ENCODE results near the gene ECD.

ECD gene

GRCh38 chr10:73167783-73168464, at the start of gene ECD, which contains the start of gene FAM149B1:
Gene ECD, minus strand, starts transcription at chr10:73168008. Its CDS starts 4,071 bp downstream, at chr10:73163937.
Gene FAM149B1, plus strand, starts transcription at chr10:73168119. Its CDS starts 221 bp downstream, at chr10:73168340.
- DNase-seq (ENCODE audit: low read depth in 1 of 2, low spot score in 1 of 2), result peak; percentile 91 to 93

DNA sequence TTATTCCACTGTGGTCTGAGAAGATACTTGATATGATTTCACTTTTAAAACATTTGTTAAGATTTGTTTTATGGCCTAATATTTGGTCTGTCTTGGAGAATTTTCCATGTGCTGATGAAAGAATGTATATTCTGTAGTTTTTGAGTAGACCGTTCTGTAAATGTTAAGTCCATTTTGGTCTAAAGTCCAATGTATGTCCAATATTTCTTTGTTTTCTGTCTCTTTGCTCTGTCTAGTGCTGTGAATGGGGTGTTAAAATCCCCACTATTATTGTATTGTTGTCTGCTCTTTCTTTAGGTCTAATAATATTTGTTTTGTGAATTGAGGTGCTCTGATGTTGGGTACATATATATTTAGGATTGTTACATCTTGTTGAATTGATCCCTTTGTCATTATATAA, 47.9 kb upstream of the ECD start:
- no peak for DNase-seq (ENCODE audit: low read depth in 1 of 2, low spot score in 1 of 2)

GRCh38 chr10:73211106-73211811, 43.5 kb upstream of the ECD start:
- no peak for DNase-seq (ENCODE audit: low read depth in 1 of 2, low spot score in 1 of 2)

GRCh38 chr10:73210395-73211105, 42.7 kb upstream of the ECD start:
- DNase-seq (ENCODE audit: low read depth in 1 of 2, low spot score in 1 of 2), result no peak

GRCh38 chr10:73209705-73210104, 41.9 kb upstream of the ECD start:
- DNase-seq (ENCODE audit: low read depth in 1 of 2, low spot score in 1 of 2), result no peak

GRCh38 chr10:73207883-73208282, 40.1 kb upstream of the ECD start:
- no peak for DNase-seq (ENCODE audit: low read depth in 1 of 2, low spot score in 1 of 2)

GRCh38 chr10:73206385-73206784, 38.6 kb upstream of the ECD start:
- no peak for DNase-seq (ENCODE audit: low read depth in 1 of 2, low spot score in 1 of 2)

DNA sequence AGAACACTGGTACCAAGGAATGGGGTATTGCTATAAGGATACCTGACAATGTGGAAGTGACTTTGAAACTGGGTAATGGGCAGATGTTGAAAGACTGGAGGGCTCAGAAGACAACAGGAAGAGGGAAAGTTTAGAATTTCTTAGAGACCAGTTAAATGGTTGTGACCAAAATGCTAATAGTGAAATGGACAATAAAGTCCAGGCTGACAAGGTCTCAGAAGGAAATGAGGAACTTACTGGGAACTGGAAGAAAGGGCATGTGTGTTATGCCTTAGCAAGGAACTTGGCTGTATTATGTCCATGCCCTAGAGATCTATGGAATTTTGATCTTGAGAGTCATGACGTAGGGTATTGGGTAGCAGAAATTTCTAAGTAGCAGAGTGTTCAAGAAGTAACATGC, 38.1 kb upstream of the ECD start:
- DNase-seq (ENCODE audit: low read depth in 1 of 2, low spot score in 1 of 2), result no peak

DNA sequence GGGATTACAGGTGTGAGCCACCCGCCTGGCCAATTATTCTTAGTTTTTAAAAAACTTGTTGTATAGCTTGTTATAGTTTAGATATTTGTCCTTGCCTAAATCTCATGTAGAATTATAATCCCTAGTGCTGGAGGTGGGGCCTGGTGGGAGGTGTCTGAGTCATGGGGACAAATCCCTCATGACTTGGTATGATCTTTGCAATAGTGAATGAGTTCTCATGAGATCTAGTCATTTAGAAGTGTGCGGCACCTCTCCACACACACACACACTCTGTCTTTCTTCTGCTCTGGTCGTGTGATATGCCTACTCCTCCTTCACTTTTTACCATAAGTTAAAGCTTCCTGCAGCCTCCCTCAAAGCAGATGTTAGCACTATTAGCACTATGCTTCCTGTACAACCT, 37.3 kb upstream of the ECD start:
- DNase-seq (ENCODE audit: low read depth in 1 of 2, low spot score in 1 of 2), result no peak

- no peak for DNase-seq (ENCODE audit: low read depth in 1 of 2, low spot score in 1 of 2)
Measured at GRCh38 chr10:73190188-73190587, 22.4 kb upstream of the ECD start.

DNA sequence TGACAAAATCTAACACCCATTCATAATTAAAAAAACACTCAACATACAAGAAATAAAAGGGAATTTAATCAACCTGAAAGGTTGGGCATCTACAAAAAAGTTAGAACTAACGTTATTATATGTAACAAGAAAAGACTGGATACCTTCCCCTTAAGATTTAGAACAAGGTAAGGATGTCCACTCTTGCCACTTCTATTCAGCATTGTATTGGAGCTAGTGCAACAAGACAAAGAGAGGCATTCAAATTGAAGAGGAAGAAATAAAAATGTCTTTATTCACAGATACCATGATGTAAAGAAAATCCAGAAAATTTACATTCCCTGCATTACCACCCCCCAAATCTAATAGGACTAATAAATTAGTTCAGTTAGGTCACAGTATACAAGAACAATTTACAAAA, 18.5 kb upstream of the ECD start:
- no peak for DNase-seq (ENCODE audit: low read depth in 1 of 2, low spot score in 1 of 2)

- no peak for DNase-seq (ENCODE audit: low read depth in 1 of 2, low spot score in 1 of 2)
Measured at GRCh38 chr10:73183667-73184281, 16.0 kb upstream of the ECD start.

DNA sequence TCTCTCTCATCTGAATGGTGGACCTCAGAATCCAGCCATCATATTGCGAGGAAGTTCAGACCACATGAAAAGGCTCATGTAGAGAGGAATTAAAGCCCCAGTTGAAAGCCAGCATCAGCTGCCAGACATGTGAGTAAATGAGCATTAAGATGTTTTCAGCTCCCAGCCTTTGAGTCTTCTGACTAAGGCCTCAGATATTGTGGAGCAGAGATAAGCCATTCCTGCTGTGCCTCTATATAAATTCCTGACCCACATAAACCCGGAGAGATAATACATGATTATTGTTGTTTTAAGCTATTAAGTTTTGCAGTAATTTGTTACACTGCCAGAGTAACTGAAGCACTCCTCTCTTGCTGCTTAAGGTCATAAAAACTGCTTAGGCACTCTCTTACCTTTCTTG, 14.8 kb upstream of the ECD start:
- no peak for DNase-seq (ENCODE audit: low read depth in 1 of 2, low spot score in 1 of 2)

DNA sequence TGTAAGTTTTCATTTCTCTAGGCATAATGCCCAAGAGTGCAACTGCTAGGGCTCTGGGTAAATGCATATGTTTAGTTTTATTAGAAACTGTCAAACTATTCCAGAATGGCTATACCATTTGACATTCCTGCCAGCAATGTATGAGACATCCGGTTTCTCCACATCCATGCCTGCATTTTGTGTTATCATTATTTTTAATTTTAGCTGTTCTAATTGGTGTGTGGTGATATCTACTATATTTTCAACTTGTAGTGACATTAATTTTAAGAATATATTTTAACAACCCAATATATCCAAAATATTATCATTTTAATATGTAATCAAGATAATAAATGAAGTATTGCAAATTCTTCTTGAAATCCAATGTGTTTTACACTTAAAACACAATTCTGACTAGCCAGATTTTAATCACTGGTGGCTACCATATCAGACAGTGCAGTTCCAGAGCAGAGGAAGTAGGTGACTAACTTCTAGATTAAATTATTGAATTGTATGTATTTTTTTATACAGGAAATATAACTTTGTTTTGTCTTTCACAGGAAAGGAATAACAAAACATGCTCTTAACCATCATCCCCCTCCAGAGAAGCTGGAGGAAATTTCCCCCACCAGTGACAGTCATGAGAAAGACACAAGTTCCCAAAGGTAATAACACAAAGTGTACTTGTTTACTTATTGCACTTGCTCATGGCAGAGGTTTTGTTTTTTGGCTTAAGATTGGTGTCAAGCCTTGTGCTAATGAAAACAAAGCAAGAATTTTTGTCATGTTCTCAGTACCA, 6.5 kb upstream of the ECD start:
- DNase-seq (ENCODE audit: low read depth in 1 of 2, low spot score in 1 of 2), result no peak

DNA sequence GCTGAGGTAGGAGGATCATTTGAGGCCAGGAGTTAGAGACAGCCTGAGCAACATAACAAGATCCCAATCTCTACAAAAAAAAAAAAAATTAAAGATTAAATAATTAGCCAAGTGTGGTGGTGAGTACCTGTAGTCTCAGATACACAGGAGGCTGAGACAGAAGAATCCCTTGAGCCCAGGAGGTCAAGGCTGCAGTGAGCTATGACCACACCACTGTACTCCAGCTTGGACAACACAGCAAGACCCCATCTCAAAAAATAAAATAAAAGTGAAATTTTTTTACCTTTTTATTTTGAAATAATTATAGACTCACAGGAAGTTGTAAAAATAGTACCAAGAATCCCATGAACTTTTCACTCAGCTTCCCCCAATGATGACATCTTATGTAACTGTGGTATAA, 5.1 kb upstream of the ECD start:
- DNase-seq (ENCODE audit: low read depth in 1 of 2, low spot score in 1 of 2), result no peak

GRCh38 chr10:73169320-73169719, 1.5 kb upstream of the ECD start:
- DNase-seq (ENCODE audit: low read depth in 1 of 2, low spot score in 1 of 2), result no peak

DNA sequence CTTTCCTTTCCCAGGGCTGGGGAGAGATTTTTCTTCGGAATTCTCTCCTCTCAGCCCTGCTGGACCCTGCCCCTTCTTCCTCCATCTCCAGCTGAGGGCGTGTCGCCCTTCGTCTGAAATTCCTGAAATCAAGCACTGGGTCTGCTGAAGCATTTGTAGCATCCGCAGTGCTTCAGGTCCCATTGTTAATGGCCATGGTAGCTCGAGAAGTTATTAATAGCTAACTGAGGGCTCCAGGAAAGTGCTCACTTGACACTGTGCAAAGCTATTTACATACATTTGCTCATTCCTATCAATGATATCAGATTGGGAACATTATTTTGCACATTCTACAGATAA, 626 bp upstream of the ECD start:
- no peak for DNase-seq (ENCODE audit: low read depth in 1 of 2, low spot score in 1 of 2)

DNA sequence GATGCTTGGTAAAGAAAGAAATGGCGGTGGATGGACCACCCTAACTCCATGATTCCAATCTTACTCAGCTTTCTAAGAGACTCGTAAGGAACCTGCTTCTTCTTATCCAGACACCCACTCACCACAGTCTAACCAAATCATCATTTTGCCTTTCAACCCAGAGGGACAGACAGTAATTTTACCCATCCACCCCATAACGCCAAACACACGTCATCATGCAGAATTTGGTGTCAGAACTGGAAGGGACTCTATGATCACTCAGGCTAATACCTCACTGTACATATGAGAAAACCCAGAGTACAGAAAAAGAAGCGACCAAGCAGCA, 388 bp downstream of the ECD start:
- DNase-seq (ENCODE audit: low read depth in 1 of 2, low spot score in 1 of 2), result peak in 1 of 2 donors; percentile 7

DNA sequence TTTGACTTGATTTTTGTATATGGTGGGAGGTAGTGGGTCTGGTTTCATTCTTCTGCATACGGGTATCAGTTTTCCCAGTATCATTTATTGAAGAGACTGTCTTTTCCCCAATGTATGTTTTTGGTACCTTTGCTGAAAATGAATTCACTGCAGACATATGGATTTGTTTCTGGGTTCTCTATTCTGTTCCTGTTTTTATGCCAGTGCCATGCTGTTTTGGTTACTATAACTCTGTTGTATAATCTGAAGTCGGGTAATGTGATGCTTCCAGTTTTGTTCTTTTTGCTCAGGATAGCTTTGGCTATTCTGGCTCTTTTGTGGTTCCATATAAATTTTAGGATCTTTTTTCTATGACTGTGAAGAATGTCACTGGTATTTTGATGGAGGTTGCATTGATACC, 836 bp downstream of the ECD start:
- DNase-seq (ENCODE audit: low read depth in 1 of 2, low spot score in 1 of 2), result no peak

DNA sequence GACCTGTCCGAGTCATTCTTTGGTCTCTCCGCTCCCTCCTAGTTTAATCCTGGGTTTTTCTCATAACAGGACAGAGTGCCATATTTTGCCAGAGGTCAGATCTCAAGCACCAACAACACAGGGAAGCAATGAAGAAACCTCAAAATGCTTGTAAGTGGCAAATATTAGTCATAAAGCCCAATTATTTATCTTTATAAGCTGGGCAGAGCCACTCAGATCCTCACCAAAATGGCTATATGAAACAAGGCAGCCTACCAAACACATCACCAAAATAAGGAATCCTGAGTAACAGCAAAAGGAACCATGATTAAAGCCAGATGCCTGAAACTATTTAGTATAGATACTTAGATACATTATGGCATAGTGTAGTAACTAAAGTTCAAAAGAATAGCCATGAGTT, 4.7 kb downstream of the ECD start:
- DNase-seq (ENCODE audit: low read depth in 1 of 2, low spot score in 1 of 2), result no peak

GRCh38 chr10:73161662-73162061, 6.1 kb downstream of the ECD start:
- no peak for DNase-seq (ENCODE audit: low read depth in 1 of 2, low spot score in 1 of 2)

Measured in activated CD4-positive, alpha-beta T cell treated with anti-CD3 and anti-CD28 coated beads, Interleukin-2, amount 50 U/mL, for 24 hours (primary cell).